GM12865 (cell line): ENCODE measurements around the gene TM7SF2.

Experiments used
- DNase-seq: peaks from one replicate; pipeline ENCODE4 v3.0.0; 2010; ENCODE audit warnings: low read depth
- H3K4me3 ChIP-seq: 2 replicates; pipeline ENCODE4 v1.5.1; 2011; ENCODE audit warnings: mild to moderate bottlenecking, low read depth, low read length, control low read depth
- CTCF ChIP-seq: IDR thresholded peaks from 2 replicates; pipeline ENCODE4 v1.5.1; 2011; ENCODE audit warnings: low read length, control low read depth, low read depth, inconsistent platforms; ENCODE audit not compliant: insufficient read depth; ENCODE audit errors: missing control alignments

The TM7SF2 gene

GRCh38 chr11:65156926-65157325, 45.3 kb downstream of the TM7SF2 start:
- no peak for TF ChIP-seq CTCF
- H3K4me3 ChIP-seq = no peak overlapping the region
- DNase-seq = no peak

GRCh38 chr11:65157336-65157735, 45.7 kb downstream of the TM7SF2 start:
- no peak for DNase-seq
- H3K4me3 ChIP-seq = no peak overlapping the region
- TF ChIP-seq CTCF = no peak

- TF ChIP-seq CTCF = no peak
Observed at GRCh38 chr11:65159012-65159411, 47.3 kb downstream of the TM7SF2 start.

GRCh38 chr11:65160643-65161042, 49.0 kb downstream of the TM7SF2 start:
- DNase-seq = no peak
- TF ChIP-seq CTCF = no peak
- no peak overlapping the region for H3K4me3 ChIP-seq

More at GRCh38 chr11:65159012-65159411, 47.3 kb downstream of the TM7SF2 start:
- no peak overlapping the region for H3K4me3 ChIP-seq
- DNase-seq = peak; percentile 79

- no peak for TF ChIP-seq CTCF
- no peak for DNase-seq
- H3K4me3 ChIP-seq = no peak overlapping the region
Observed at GRCh38 chr11:65163684-65164083, 52.0 kb downstream of the TM7SF2 start.
